Measurements from ENCODE around the gene HAL. TPM values are rescaled to one million over a fixed set of nuclear protein-coding genes. Genes with fewer than 3 reads are reported as not detected.

Gene HAL
- total and polyA plus RNA-seq, 2 of the 8 experiments (the other 6 are each of a cell fraction or from before 2014, with no cell fraction given) = 0.12 to 0.17 TPM

DNA sequence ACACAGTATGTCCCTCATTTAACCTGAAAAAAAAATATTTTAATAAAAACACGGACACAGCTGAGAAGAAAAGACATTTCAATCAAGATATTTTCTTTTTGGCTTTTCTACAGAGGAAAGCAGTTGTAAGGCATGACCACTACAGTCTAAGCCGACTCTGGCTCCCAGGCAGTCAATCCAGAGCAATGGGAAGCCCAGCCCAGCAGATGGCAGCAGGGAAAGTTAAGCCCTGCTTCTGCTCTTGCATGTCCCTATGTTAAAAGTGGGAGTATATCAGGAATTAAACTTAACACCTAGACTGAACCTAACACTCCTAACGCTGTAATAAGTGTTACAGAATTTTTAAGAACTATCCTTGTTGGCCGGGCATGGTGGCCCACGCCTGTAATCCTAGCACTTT, 19.5 kb upstream of the HAL start (continued):
- TF ChIP-seq CTBP2 (IDR thresholded peaks at IDR 0.05; ENCODE audit: borderline replicate concordance, insufficient read depth, insufficient read length, low read length) = no peak
- TF ChIP-seq PHF8 (conservative IDR thresholded peaks at IDR 0.05; ENCODE audit: low read depth, low read length) = no peak
- TF ChIP-seq MAFK (IDR thresholded peaks at IDR 0.05; ENCODE audit: low read depth, low read length) = no peak
- no peak for TF ChIP-seq RNF2 (IDR thresholded peaks at IDR 0.05; ENCODE audit: borderline replicate concordance, low read depth, low read length, missing control alignments, poor library complexity, severe bottlenecking)
